Esophagus squamous epithelium (tissue), 4 donors: ENCODE measurements around the gene CNKSR3.

Experiments
- POLR2A ChIP-seq, 4 donors: fragments of 450-650 bp; IDR thresholded peaks; one replicate each; pipeline ENCODE4 v1.6.1; 2017; ENCODE audit warnings: antibody characterized with exemption in 4 of 4, mild to moderate bottlenecking in 4 of 4, moderate library complexity in 3 of 4
- TF ChIP-seq, protein P1 (sequence below), 6 experiments: fragments of 450-650 bp in 4 of 6; fragments of 200-600 bp in 2 of 6; sonication (generic) in 2 of 6; IDR thresholded peaks; one replicate each; pipeline ENCODE4 v1.5.1; 2016 to 2019; ENCODE audit warnings: antibody characterized with exemption in 6 of 6, mild to moderate bottlenecking in 4 of 6, moderate library complexity in 4 of 6

DNA sequence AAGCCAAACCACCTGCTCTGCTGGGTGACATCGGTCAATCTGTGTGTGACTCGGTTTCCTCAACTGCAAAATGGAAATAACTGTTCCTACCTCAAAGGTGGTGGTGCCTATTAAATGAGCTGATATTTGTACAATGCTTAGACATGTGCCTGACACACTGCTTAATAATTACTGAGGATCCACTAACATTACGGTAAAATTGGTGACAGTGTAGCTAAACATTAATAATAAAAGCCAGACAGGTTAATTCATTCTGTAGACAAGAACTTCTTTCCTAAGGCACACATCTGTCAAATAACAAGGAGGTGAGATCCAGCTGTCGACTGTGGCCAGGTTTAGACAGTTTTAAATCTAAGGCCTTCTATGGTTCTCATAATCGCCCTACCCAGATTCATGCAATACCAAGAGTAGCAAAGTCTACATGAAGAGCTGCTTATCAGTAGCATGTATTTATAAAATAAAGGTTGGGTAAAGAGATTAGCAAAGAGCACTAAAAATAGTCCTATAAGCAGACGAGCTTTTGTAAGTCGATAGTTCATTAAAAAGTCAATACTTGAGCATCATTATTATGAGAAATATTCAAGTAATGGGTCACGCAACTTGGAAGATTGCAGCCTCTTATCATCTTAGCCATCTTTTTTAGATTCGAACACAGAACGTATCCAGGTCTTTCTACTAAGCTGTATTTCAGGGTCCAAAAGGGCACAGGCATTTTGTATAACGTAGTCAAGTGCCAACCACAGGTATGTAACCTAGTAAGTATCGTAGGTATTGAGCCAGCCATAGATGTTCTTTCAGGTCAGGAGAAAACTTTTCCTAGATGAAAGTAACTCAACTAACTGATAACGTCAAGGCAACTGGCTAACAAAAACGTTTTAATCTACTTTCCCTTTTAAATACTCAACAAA lies 3.2 kb downstream of the CNKSR3 start:
- TF ChIP-seq, protein P1, sequence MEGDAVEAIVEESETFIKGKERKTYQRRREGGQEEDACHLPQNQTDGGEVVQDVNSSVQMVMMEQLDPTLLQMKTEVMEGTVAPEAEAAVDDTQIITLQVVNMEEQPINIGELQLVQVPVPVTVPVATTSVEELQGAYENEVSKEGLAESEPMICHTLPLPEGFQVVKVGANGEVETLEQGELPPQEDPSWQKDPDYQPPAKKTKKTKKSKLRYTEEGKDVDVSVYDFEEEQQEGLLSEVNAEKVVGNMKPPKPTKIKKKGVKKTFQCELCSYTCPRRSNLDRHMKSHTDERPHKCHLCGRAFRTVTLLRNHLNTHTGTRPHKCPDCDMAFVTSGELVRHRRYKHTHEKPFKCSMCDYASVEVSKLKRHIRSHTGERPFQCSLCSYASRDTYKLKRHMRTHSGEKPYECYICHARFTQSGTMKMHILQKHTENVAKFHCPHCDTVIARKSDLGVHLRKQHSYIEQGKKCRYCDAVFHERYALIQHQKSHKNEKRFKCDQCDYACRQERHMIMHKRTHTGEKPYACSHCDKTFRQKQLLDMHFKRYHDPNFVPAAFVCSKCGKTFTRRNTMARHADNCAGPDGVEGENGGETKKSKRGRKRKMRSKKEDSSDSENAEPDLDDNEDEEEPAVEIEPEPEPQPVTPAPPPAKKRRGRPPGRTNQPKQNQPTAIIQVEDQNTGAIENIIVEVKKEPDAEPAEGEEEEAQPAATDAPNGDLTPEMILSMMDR (IDR thresholded peaks at IDR 0.05) = no peak
- TF ChIP-seq POLR2A (IDR thresholded peaks at IDR 0.05) = no peak
